ENCODE data around the gene RAPGEF4. TPM values are rescaled to one million over a fixed set of nuclear protein-coding genes. Genes with fewer than 3 reads are reported as not detected.
A peak's percentile ranks its signal among the peaks of the same experiment; 100 is the strongest.

Gene RAPGEF4
- total RNA-seq, 4 donors from 2014 or later: 1.4 to 5.5 (median 1.8) TPM

DNA sequence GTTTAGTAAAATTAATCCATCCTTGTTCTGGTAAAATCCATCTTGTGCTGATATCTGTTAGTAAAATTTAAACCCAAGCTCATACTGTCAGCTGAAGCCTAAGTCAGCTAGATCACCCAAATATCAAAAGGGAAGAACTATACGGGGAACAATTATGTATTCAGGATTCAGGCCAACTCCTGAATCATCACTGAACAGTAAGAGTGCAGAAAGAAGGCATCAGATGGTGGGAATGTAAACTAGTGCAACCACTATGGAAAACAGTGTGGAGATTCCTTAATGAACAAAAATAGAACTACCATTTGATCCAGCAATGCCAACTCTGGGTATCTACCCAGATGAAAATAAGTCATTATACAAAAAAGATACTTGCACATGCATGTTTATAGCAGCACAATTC lies 81.8 kb downstream of the RAPGEF4 start:
- in situ Hi-C loops (cut with MboI; ENCODE audit: low sequenced_read_pairs in 4 of 4): loop anchor here in 3 of 4 donors (25.0 kb wide), 2 partner anchors 120 to 395 kb away; no protein-coding TSS in a partner anchor
- no peaks in the 10 kb centered on the region for H3K27me3 ChIP-seq
- ATAC-seq (no peak), DNase-seq (no peak)
- H3K36me3 ChIP-seq: no peaks in the 10 kb centered on the region
- intact Hi-C loops (cut with DNase I; ENCODE audit: low total_unique reads): no loop called here
- no peaks in the 10 kb centered on the region for H3K4me1 ChIP-seq
- TF ChIP-seq, protein P1, sequence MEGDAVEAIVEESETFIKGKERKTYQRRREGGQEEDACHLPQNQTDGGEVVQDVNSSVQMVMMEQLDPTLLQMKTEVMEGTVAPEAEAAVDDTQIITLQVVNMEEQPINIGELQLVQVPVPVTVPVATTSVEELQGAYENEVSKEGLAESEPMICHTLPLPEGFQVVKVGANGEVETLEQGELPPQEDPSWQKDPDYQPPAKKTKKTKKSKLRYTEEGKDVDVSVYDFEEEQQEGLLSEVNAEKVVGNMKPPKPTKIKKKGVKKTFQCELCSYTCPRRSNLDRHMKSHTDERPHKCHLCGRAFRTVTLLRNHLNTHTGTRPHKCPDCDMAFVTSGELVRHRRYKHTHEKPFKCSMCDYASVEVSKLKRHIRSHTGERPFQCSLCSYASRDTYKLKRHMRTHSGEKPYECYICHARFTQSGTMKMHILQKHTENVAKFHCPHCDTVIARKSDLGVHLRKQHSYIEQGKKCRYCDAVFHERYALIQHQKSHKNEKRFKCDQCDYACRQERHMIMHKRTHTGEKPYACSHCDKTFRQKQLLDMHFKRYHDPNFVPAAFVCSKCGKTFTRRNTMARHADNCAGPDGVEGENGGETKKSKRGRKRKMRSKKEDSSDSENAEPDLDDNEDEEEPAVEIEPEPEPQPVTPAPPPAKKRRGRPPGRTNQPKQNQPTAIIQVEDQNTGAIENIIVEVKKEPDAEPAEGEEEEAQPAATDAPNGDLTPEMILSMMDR (IDR thresholded peaks at IDR 0.05 in 4 of 5, conservative IDR thresholded peaks at IDR 0.05 in 1 of 5): no peak
- TF ChIP-seq POLR2A (IDR thresholded peaks at IDR 0.05): no peak
- no peak overlapping the region for H3K27ac ChIP-seq
- no peak overlapping the region for H3K4me3 ChIP-seq
- H3K9me3 ChIP-seq: no peaks in the 10 kb centered on the region

GRCh38 chr2:172819943-172820342 lies 84.3 kb downstream of the RAPGEF4 start:
- Histone ChIP-seq H3K9me3 (no peaks in the 10 kb centered on the region), H3K27ac (no peak overlapping the region), H3K36me3 (no peaks in the 10 kb centered on the region), H3K4me3 (no peak overlapping the region), H3K4me1 (no peaks in the 10 kb centered on the region), H3K27me3 (no peaks in the 10 kb centered on the region)
- ATAC-seq (no peak), DNase-seq (no peak)
- no peak for TF ChIP-seq POLR2A (IDR thresholded peaks at IDR 0.05)
- TF ChIP-seq, protein P1 (IDR thresholded peaks at IDR 0.05 in 4 of 5, conservative IDR thresholded peaks at IDR 0.05 in 1 of 5): no peak
- in situ Hi-C loops (cut with MboI; ENCODE audit: low sequenced_read_pairs in 4 of 4) (loop anchor here in 3 of 4 donors (25.0 kb wide), 2 partner anchors 117 to 392 kb away; no protein-coding TSS in a partner anchor), intact Hi-C loops (cut with DNase I; ENCODE audit: low total_unique reads) (no loop called here)

DNA sequence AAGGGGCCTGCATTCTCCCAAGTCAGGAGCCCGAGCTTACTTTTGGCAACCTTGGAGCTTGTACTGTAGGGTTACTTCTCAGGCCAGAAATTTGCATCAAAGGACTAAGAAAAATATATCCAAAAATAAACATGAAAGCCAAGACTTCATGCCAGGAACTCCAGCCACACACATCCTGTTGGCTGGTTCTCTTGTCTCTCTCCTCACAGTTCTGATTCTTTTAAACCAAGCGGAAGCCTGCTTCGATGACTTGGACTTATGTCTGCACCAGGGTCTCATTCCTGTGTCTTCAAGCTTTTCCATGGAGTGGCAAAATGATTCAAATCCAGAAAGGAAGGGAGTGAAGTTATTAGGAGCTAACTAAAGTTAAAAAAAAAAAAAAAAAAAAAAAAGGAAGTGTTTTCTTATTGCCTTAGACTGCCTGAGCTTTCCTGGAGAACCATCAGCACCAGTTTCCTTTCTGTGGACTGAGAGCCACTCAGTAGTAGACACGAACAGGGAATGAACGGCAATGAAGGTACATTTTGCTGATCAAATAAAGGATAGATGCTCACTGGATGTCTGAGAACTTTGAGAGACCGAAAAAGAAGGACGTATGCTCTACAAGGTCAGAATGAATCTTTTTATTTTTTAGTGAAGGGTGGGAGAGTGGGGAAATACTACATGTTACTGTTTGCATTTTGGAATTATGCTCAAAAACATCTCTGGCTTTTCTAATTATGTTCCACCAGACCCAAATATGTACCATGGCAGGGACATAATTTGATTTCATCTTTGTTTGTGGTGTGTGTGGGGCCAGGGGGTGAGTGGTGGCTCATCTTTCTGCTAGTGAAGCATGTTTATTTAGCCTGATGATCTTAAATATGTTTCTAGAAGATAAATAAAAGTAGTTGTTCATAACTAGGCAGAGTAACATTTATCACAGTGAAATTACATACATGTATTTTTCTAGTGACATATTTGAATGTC lies 86.0 kb downstream of the RAPGEF4 start:
- intact Hi-C loops (cut with DNase I; ENCODE audit: low total_unique reads) (no loop called here), in situ Hi-C loops (cut with MboI; ENCODE audit: low sequenced_read_pairs in 4 of 4) (loop anchor here in 3 of 4 donors (25.0 kb wide), 2 partner anchors 116 to 391 kb away; no protein-coding TSS in a partner anchor)
- Histone ChIP-seq H3K9me3 (no peaks in the 10 kb centered on the region), H3K36me3 (no peaks in the 10 kb centered on the region), H3K27me3 (no peaks in the 10 kb centered on the region), H3K4me3 (peak overlapping the region in 3 of 4 donors; percentile 14 to 33 (median 22)), H3K27ac (peak overlapping the region in 3 of 4 donors; percentile 54 to 59 (median 58)), H3K4me1 (no peaks in the 10 kb centered on the region)
- ATAC-seq (peak; percentile 39 to 47), DNase-seq (no peak)
- TF ChIP-seq POLR2A (IDR thresholded peaks at IDR 0.05): no peak
- TF ChIP-seq, protein P1 (IDR thresholded peaks at IDR 0.05 in 4 of 5, conservative IDR thresholded peaks at IDR 0.05 in 1 of 5): no peak

DNA sequence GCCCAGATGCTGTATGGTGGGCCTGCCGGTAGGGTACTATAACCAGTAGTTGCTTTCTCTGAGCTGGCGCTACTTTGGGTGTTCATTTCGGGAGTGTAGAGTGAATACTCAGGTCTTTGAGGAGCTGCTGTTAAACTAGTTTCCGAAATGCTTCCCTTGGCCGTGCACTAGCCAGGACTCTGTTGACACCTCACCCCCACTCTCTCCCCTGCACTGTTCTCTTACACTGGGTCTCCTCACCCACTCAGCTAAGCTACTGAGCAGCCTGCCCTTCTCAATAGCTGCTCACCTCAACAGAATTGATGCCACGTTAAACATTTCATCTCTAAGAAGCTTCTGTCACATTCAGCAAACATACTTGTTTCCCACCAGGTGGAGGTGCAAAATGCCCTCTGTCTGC lies 86.9 kb downstream of the RAPGEF4 start:
- H3K9me3 ChIP-seq: no peaks in the 10 kb centered on the region
- TF ChIP-seq, protein P1 (IDR thresholded peaks at IDR 0.05 in 4 of 5, conservative IDR thresholded peaks at IDR 0.05 in 1 of 5): no peak
- TF ChIP-seq POLR2A (IDR thresholded peaks at IDR 0.05): no peak
- intact Hi-C loops (cut with DNase I; ENCODE audit: low total_unique reads): no loop called here
- in situ Hi-C loops (cut with MboI; ENCODE audit: low sequenced_read_pairs in 4 of 4): loop anchor here in 3 of 4 donors (25.0 kb wide), 2 partner anchors 115 to 390 kb away; no protein-coding TSS in a partner anchor
- peak overlapping the region in 3 of 4 donors; percentile 54 to 59 (median 58) for H3K27ac ChIP-seq
- no peaks in the 10 kb centered on the region for H3K4me1 ChIP-seq
- DNase-seq: no peak
- peak overlapping the region; percentile 7 to 33 (median 18) for H3K4me3 ChIP-seq
- H3K36me3 ChIP-seq: no peaks in the 10 kb centered on the region
- ATAC-seq: no peak
- H3K27me3 ChIP-seq: no peaks in the 10 kb centered on the region
